IMR-90 (cell line): ENCODE data around the gene GLCCI1. TPM values are rescaled to one million over a fixed set of nuclear protein-coding genes. Genes with fewer than 3 reads are reported as not detected.

Experiments used
- ATAC-seq: fragments of 200-7000 bp; cut with Tn5 transposase; 2 replicates; pipeline ENCODE4 v1.9.1; 2020; ENCODE audit warnings: low read depth, mild to moderate bottlenecking, moderate library complexity
- BruUV-seq: library from RNA; stranded (reverse); fragments of 400-500 nt; replicated peaks from 2 replicates; lab custom pipeline; 2021; lab: Mats Ljungman, UMichigan
- CTCF ChIA-PET: fragments of 300-600 bp; formaldehyde crosslinking; extraction: SDS; loops from one replicate; lab custom pipeline; 2021; ENCODE audit warnings: antibody characterized with exemption; lab: Yijun Ruan, JAX
- POLR2A ChIA-PET: fragments of 300-600 bp; sonication (Branson Sonifier 250); formaldehyde crosslinking; loops from one replicate; lab custom pipeline; 2022; ENCODE audit warnings: antibody characterized with exemption; ENCODE audit not compliant: unreplicated experiment; lab: Charles Lee
- DNase-seq: peaks from one replicate; pipeline ENCODE4 v3.0.0; 2013
- H2AFZ ChIP-seq: replicated peaks from 2 replicates; pipeline ENCODE3; 2013; ENCODE audit warnings: low read length, mild to moderate bottlenecking; ENCODE audit not compliant: poor library complexity
- H2AK5ac ChIP-seq: 2 replicates; pipeline ENCODE4 v1.6.1; 2013; ENCODE audit warnings: low read depth, low read length, inconsistent platforms
- H2AK9ac ChIP-seq: replicated peaks from 2 replicates; pipeline ENCODE3; 2013; ENCODE audit warnings: mild to moderate bottlenecking, low read depth, low read length, moderate library complexity; ENCODE audit not compliant: poor library complexity
- H2BK120ac ChIP-seq: 2 replicates; pipeline ENCODE4 v1.6.1; 2013; ENCODE audit warnings: low read depth, low read length, inconsistent platforms
- H2BK15ac ChIP-seq: 3 replicates; pipeline ENCODE4 v1.6.1; 2013; ENCODE audit warnings: low read depth, low read length, inconsistent platforms
- H2BK20ac ChIP-seq: 2 replicates; pipeline ENCODE4 v1.6.1; 2013; ENCODE audit warnings: low read depth, mild to moderate bottlenecking, inconsistent platforms, low read length, moderate library complexity
- H2BK5ac ChIP-seq: 2 replicates; pipeline ENCODE4 v1.6.1; 2013; ENCODE audit warnings: mild to moderate bottlenecking, low read depth, low read length, inconsistent platforms; ENCODE audit not compliant: poor library complexity, severe bottlenecking
- H3K14ac ChIP-seq: replicated peaks from 2 replicates; pipeline ENCODE4 v1.6.1; 2013; ENCODE audit warnings: low read depth, low read length, inconsistent platforms
- H3K18ac ChIP-seq: 2 replicates; pipeline ENCODE4 v1.6.1; 2013; ENCODE audit warnings: low read depth, low read length, control low read depth
- H3K23ac ChIP-seq: 2 replicates; pipeline ENCODE4 v1.6.1; 2013; ENCODE audit warnings: low read depth, low read length, inconsistent platforms
- H3K27ac ChIP-seq: 2 replicates; pipeline ENCODE4 v1.5.1; 2013; ENCODE audit warnings: mild to moderate bottlenecking, control low read depth, low read length; ENCODE audit not compliant: insufficient read depth
- H3K27me3 ChIP-seq: 2 replicates; pipeline ENCODE4 v1.6.1; 2013; ENCODE audit warnings: low read length; ENCODE audit not compliant: control insufficient read depth, insufficient read depth
- H3K36me3 ChIP-seq: 2 replicates; pipeline ENCODE4 v1.6.1; 2013; ENCODE audit warnings: low read length, mixed read lengths; ENCODE audit not compliant: control insufficient read depth, insufficient read depth
- H3K4ac ChIP-seq: 2 replicates; pipeline ENCODE4 v1.6.1; 2013; ENCODE audit warnings: low read depth, low read length, inconsistent platforms
- H3K4me1 ChIP-seq: 2 replicates; pipeline ENCODE4 v1.6.1; 2013; ENCODE audit warnings: low read length, mixed read lengths; ENCODE audit not compliant: control insufficient read depth, insufficient read depth
- H3K4me2 ChIP-seq: 2 replicates; pipeline ENCODE4 v1.6.1; 2013; ENCODE audit warnings: low read depth, mild to moderate bottlenecking, control low read depth, low read length, moderate library complexity
- H3K4me3 ChIP-seq: 2 replicates; pipeline ENCODE4 v1.5.1; 2013; ENCODE audit warnings: low read depth, mild to moderate bottlenecking, control low read depth, low read length, moderate library complexity; ENCODE audit not compliant: insufficient read depth
- H3K56ac ChIP-seq: 2 replicates; pipeline ENCODE4 v1.6.1; 2013; ENCODE audit warnings: low read length, inconsistent platforms; ENCODE audit not compliant: insufficient read depth; ENCODE audit errors: extremely low read depth
- H3K79me1 ChIP-seq, 2 experiments: 2 replicates each; pipeline ENCODE4 v1.6.1; 2013; ENCODE audit warnings: low read length in 2 of 2, inconsistent platforms in 1 of 2, low read depth in 1 of 2
- H3K9ac ChIP-seq: 2 replicates; pipeline ENCODE4 v1.6.1; 2013; ENCODE audit warnings: low read depth, low read length, control low read depth
- H3K9me1 ChIP-seq: 2 replicates; pipeline ENCODE4 v1.6.1; 2013; ENCODE audit warnings: low read length, inconsistent platforms; ENCODE audit not compliant: insufficient read depth
- H3K9me3 ChIP-seq: 2 replicates; pipeline ENCODE4 v1.6.1; 2013; ENCODE audit warnings: low read length; ENCODE audit not compliant: control insufficient read depth, insufficient read depth
- H4K20me1 ChIP-seq: 2 replicates; pipeline ENCODE4 v1.6.1; 2013; ENCODE audit warnings: low read length, inconsistent platforms; ENCODE audit not compliant: insufficient read depth
- H4K5ac ChIP-seq: 2 replicates; pipeline ENCODE4 v1.6.1; 2013; ENCODE audit warnings: mild to moderate bottlenecking, low read depth, low read length, control low read depth
- H4K8ac ChIP-seq, 2 experiments: 2 replicates each; pipeline ENCODE4 v1.6.1; 2013; ENCODE audit warnings: low read depth in 2 of 2, low read length in 2 of 2, control low read depth in 1 of 2, inconsistent platforms in 1 of 2
- H4K91ac ChIP-seq: 2 replicates; pipeline ENCODE4 v1.6.1; 2013; ENCODE audit warnings: low read depth, low read length, inconsistent platforms; ENCODE audit not compliant: insufficient read depth
- BHLHE40 ChIP-seq: fragments of 150-350 bp; IDR thresholded peaks from 2 replicates; pipeline ENCODE4 v1.6.1; 2016; ENCODE audit warnings: mild to moderate bottlenecking, low read depth, low read length
- CEBPB ChIP-seq: IDR thresholded peaks from 2 replicates; pipeline ENCODE4 v1.6.1; 2012; ENCODE audit warnings: low read depth, low read length, improper control_type of control experiment
- CHD1 ChIP-seq: IDR thresholded peaks from 2 replicates; pipeline ENCODE4 v1.6.1; 2012; ENCODE audit warnings: low read depth, low read length, improper control_type of control experiment
- CTCF ChIP-seq: conservative IDR thresholded peaks from 2 replicates; pipeline ENCODE4 v1.5.1; 2012; ENCODE audit warnings: mild to moderate bottlenecking, low read depth, low read length, improper control_type of control experiment
- FOS ChIP-seq: fragments of 150-350 bp; IDR thresholded peaks from 2 replicates; pipeline ENCODE4 v1.6.1; 2016; ENCODE audit warnings: low read depth, low read length
- MAFK ChIP-seq: IDR thresholded peaks from 2 replicates; pipeline ENCODE4 v1.6.1; 2012; ENCODE audit warnings: low read depth, low read length, improper control_type of control experiment
- MAZ ChIP-seq: IDR thresholded peaks from 2 replicates; pipeline ENCODE4 v1.6.1; 2012; ENCODE audit warnings: low read depth, mild to moderate bottlenecking, low read length, improper control_type of control experiment, moderate library complexity, borderline replicate concordance
- MXI1 ChIP-seq: IDR thresholded peaks from 2 replicates; pipeline ENCODE4 v1.6.1; 2012; ENCODE audit warnings: low read depth, mild to moderate bottlenecking, low read length, moderate library complexity, borderline replicate concordance
- NFE2L2 ChIP-seq: fragments of 150-350 bp; IDR thresholded peaks from 2 replicates; pipeline ENCODE4 v1.6.1; 2016; ENCODE audit warnings: low read depth, mild to moderate bottlenecking, low read length
- POLR2A ChIP-seq: IDR thresholded peaks from 2 replicates; pipeline ENCODE4 v1.6.1; 2012; ENCODE audit warnings: mild to moderate bottlenecking, low read depth, low read length
- RAD21 ChIP-seq: IDR thresholded peaks from 2 replicates; pipeline ENCODE4 v1.6.1; 2012; ENCODE audit warnings: low read length, improper control_type of control experiment
- RCOR1 ChIP-seq: IDR thresholded peaks from 2 replicates; pipeline ENCODE4 v1.6.1; 2012; ENCODE audit warnings: mild to moderate bottlenecking, low read length, improper control_type of control experiment; ENCODE audit not compliant: insufficient replicate concordance
- RFX5 ChIP-seq: IDR thresholded peaks from 2 replicates; pipeline ENCODE4 v1.8.0; 2012; ENCODE audit warnings: low read depth, mild to moderate bottlenecking, low read length, moderate library complexity
- SMC3 ChIP-seq: fragments of 150-350 bp; IDR thresholded peaks from 2 replicates; pipeline ENCODE4 v1.6.1; 2016; ENCODE audit warnings: low read depth, mild to moderate bottlenecking, antibody characterized with exemption, low read length, moderate library complexity
- WGBS, 2 experiments: methylation state at CpG; one replicate each; pipeline versions ENCODE4 v1.1.5 to v1.1.7; 2013; ENCODE audit warnings: missing lambda C conversion rate in 2 of 2; ENCODE audit not compliant: insufficient read length in 1 of 2; ENCODE audit errors: extremely low coverage in 2 of 2; 5-methylcytosine and 5-hydroxymethylcytosine counted together
- dilution Hi-C: fragments of 300-500 bp; cut with HindIII; formaldehyde crosslinking; loops from one replicate; pipeline ENCODE4 v1.14.3; 2018; ENCODE audit warnings: low sequenced_read_pairs; ENCODE audit not compliant: unreplicated experiment
- in situ Hi-C: fragments of 300-500 bp; cut with MboI; formaldehyde crosslinking; loops from 3 replicates; pipeline ENCODE4 v1.14.3; 2019; ENCODE audit warnings: low sequenced_read_pairs, inconsistent platforms, mixed read lengths
- intact Hi-C: fragments of 100-400 bp; cut with micrococcal nuclease; formaldehyde crosslinking; loops from 2 replicates; pipeline ENCODE4 v1.10.0; 2022
- polyA plus RNA-seq, 3 experiments: library from polyadenylated mRNA; depleted of rRNA; stranded (reverse); fragments of >200 nt; gene quantifications; 2 replicates each; pipeline ENCODE4 v1.2.3, GENCODE V29; 2012; ENCODE audit warnings: low replicate concordance in 1 of 3
- total RNA-seq: library from RNA; depleted of rRNA; stranded (reverse); fragments of >200 nt; gene quantifications from 2 replicates; pipeline ENCODE4 v1.2.3, GENCODE V29; 2012
- TF ChIP-seq, protein P1 (sequence below): fragments of 150-350 bp; IDR thresholded peaks from 2 replicates; pipeline ENCODE4 v1.6.1; 2016; ENCODE audit warnings: low read depth, mild to moderate bottlenecking, low read length, moderate library complexity, borderline replicate concordance
- TF ChIP-seq, protein P2 (sequence below): fragments of 150-350 bp; IDR thresholded peaks from 2 replicates; pipeline ENCODE4 v1.6.1; 2017; ENCODE audit warnings: mild to moderate bottlenecking, antibody characterized with exemption, low read length, low read depth

Gene GLCCI1
- total and polyA plus RNA-seq, 2 of the 4 experiments (the other 2 are of a cell fraction), result 4.1 to 6.2 TPM

DNA sequence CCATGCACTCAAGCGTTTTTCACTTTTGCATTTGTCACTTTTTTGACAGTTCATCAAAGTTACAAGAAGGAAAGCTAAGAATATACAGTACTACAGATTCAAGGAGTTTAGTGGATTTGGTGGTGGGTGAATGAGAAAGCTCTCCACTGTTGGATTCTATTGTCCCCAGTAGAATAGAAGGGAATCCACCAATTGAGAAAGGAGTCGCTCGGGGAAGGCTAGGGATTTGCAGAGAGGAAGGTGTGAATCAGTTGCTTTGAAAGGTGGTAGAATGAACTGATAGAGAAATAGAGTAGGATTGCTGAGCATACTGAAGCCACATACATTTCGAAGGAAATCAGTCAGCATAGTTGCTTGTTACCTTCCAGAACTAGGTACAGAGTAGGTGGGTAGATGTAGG is 33.7 kb upstream of the GLCCI1 start:
- H2BK20ac ChIP-seq, result no peak overlapping the region
- H3K18ac ChIP-seq, result no peak overlapping the region
- no peaks in the 10 kb centered on the region for H3K27me3 ChIP-seq
- no peak for TF ChIP-seq BHLHE40
- no peak for TF ChIP-seq RCOR1
- TF ChIP-seq SMC3, result no peak
- TF ChIP-seq RAD21, result no peak
- TF ChIP-seq, protein P1, sequence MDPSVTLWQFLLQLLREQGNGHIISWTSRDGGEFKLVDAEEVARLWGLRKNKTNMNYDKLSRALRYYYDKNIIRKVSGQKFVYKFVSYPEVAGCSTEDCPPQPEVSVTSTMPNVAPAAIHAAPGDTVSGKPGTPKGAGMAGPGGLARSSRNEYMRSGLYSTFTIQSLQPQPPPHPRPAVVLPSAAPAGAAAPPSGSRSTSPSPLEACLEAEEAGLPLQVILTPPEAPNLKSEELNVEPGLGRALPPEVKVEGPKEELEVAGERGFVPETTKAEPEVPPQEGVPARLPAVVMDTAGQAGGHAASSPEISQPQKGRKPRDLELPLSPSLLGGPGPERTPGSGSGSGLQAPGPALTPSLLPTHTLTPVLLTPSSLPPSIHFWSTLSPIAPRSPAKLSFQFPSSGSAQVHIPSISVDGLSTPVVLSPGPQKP, result no peak
- no peak for TF ChIP-seq MAZ
- TF ChIP-seq NFE2L2, result no peak
- TF ChIP-seq CHD1, result no peak
- TF ChIP-seq CTCF, result no peak
- no peak for TF ChIP-seq FOS
- TF ChIP-seq, protein P2, sequence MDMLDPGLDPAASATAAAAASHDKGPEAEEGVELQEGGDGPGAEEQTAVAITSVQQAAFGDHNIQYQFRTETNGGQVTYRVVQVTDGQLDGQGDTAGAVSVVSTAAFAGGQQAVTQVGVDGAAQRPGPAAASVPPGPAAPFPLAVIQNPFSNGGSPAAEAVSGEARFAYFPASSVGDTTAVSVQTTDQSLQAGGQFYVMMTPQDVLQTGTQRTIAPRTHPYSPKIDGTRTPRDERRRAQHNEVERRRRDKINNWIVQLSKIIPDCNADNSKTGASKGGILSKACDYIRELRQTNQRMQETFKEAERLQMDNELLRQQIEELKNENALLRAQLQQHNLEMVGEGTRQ, result no peak
- no peak for TF ChIP-seq CEBPB
- no peak for TF ChIP-seq POLR2A
- no peak for TF ChIP-seq MXI1
- no peak for TF ChIP-seq RFX5
- TF ChIP-seq MAFK, result no peak
- 83% methylated on average over 1 of the region's 4 CpGs; no CpG with 5 or more reads in 1 of the 2 experiments for WGBS, 2 experiments
- no peak overlapping the region for H3K23ac ChIP-seq
- no peak overlapping the region for H3K56ac ChIP-seq
- H3K14ac ChIP-seq, result no peak overlapping the region
- no peaks in the 10 kb centered on the region for H3K4me1 ChIP-seq
- no peak overlapping the region for H2AK9ac ChIP-seq
- no TSS peak for BruUV-seq
- H4K8ac ChIP-seq, result no peak overlapping the region
- POLR2A ChIA-PET, result no interaction called here
- no peak overlapping the region for H3K27ac ChIP-seq
- no peaks in the 10 kb centered on the region for H3K79me1 ChIP-seq
- H3K9me1 ChIP-seq, result no peaks in the 10 kb centered on the region
- CTCF ChIA-PET, result no interaction called here
- no peak overlapping the region for H3K4me3 ChIP-seq
- H4K20me1 ChIP-seq, result no peaks in the 10 kb centered on the region
- H4K91ac ChIP-seq, result no peak overlapping the region
- no peak overlapping the region for H3K4me2 ChIP-seq
- H2AK5ac ChIP-seq, result no peak overlapping the region
- no peaks in the 10 kb centered on the region for H3K9me3 ChIP-seq
- no peak overlapping the region for H3K4ac ChIP-seq
- no peak overlapping the region for H2BK120ac ChIP-seq
- no peak overlapping the region for H2BK5ac ChIP-seq
- intact Hi-C loops, result no loop called here
- H4K5ac ChIP-seq, result no peak overlapping the region
- H3K36me3 ChIP-seq, result no peaks in the 10 kb centered on the region
- in situ Hi-C loops, result no loop called here
- H2BK15ac ChIP-seq, result no peak overlapping the region
- DNase-seq (no peak), ATAC-seq (no peak)
- dilution Hi-C loops, result no loop called here
- H2AFZ ChIP-seq, result no peak overlapping the region
- H3K9ac ChIP-seq, result no peak overlapping the region
